NB4 (cell line): ENCODE data around the gene DAAM1.

Experiments
- DNase-seq: peaks from one replicate; pipeline ENCODE4 v3.0.0; 2010; ENCODE audit warnings: low read depth
- H3K4me3 ChIP-seq: one replicate; pipeline ENCODE4 v1.5.1; 2011; ENCODE audit warnings: mild to moderate bottlenecking, low read depth, low read length, moderate library complexity
- MAX ChIP-seq: IDR thresholded peaks from 2 replicates; pipeline ENCODE4 v1.6.1; 2011; ENCODE audit warnings: low read depth, low read length
- MYC ChIP-seq: IDR thresholded peaks from 2 replicates; pipeline ENCODE4 v1.6.1; 2011; ENCODE audit warnings: low read depth, low read length
- POLR2A ChIP-seq: IDR thresholded peaks from 2 replicates; pipeline ENCODE4 v1.6.1; 2011; ENCODE audit warnings: mild to moderate bottlenecking; ENCODE audit not compliant: insufficient read length; ENCODE audit errors: extremely low read depth
- TF ChIP-seq, protein P1 (sequence below): IDR thresholded peaks from one replicate; pipeline ENCODE4 v1.5.1; 2012; ENCODE audit warnings: low read depth, low read length

DAAM1 gene

DNA sequence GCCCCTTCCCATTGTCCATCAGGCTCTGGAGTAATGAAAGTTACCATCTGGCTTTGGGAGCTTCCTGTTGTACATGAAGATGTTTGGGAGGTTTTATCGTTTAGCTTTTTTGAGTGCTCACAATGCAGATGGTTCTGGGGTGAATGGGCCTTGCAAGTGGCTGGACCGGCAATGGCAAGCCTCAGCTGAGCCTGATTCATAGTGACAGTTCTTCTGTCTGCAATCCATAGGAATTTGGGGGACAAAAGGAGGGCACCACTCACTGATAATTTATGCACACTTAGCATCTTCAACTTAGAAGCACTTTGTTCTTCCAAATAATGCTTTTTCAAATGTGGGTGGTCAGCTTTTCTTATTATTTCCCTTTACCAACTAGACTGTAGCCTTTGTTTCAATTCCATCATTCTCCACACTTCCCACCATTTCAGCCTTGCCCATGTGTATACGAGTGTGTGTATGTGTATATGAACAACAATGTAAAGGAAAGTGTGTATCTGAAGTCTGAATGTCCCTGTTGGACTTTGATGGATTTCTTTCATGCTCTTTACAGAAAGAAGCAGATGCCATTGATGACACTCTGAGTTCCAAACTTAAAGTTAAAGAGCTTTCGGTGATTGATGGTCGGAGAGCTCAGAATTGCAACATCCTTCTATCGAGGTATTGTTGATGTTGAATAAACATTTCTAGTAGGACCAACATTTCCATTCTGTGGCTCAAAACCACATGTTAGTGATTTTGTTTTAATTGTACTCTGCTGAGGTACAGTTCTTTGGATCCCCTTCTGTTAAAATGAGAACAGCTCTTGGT lies 151.3 kb downstream of the DAAM1 start:
- no peak for DNase-seq
- TF ChIP-seq MAX: no peak
- no peak for TF ChIP-seq POLR2A
- TF ChIP-seq, protein P1, sequence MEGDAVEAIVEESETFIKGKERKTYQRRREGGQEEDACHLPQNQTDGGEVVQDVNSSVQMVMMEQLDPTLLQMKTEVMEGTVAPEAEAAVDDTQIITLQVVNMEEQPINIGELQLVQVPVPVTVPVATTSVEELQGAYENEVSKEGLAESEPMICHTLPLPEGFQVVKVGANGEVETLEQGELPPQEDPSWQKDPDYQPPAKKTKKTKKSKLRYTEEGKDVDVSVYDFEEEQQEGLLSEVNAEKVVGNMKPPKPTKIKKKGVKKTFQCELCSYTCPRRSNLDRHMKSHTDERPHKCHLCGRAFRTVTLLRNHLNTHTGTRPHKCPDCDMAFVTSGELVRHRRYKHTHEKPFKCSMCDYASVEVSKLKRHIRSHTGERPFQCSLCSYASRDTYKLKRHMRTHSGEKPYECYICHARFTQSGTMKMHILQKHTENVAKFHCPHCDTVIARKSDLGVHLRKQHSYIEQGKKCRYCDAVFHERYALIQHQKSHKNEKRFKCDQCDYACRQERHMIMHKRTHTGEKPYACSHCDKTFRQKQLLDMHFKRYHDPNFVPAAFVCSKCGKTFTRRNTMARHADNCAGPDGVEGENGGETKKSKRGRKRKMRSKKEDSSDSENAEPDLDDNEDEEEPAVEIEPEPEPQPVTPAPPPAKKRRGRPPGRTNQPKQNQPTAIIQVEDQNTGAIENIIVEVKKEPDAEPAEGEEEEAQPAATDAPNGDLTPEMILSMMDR: no peak
- no peak for TF ChIP-seq MYC
- H3K4me3 ChIP-seq: no peak overlapping the region

DNA sequence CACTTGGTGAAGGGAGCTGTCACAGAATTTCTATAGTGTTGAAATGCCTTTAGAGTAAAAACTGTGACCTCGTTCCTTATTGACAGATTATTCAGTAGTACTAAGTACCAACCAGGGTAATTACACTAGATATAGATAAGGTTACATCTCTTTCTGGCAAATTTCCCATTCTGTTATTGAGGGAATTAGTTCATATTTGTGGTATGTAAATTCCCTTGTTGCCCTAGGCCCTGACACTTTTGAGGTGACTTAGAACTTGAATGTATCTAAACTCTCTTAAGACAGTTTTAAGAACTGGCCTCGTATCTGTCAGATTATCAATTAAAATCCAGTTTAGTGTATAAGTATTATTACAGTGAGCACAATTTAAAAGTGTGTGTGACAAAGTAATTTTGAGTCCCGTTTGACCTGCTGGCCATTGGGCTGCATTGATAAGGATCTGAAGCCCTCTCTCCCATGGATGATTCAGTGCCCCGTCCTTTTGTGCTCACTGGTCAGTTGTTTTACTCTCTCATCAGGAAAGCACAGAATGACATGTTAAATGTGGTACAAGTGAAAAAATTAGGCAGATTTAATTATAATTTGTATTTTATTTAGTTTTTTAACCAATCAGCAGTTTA lies 153.5 kb downstream of the DAAM1 start:
- no peak for DNase-seq
- no peak for TF ChIP-seq MAX
- H3K4me3 ChIP-seq: no peak overlapping the region

DNA sequence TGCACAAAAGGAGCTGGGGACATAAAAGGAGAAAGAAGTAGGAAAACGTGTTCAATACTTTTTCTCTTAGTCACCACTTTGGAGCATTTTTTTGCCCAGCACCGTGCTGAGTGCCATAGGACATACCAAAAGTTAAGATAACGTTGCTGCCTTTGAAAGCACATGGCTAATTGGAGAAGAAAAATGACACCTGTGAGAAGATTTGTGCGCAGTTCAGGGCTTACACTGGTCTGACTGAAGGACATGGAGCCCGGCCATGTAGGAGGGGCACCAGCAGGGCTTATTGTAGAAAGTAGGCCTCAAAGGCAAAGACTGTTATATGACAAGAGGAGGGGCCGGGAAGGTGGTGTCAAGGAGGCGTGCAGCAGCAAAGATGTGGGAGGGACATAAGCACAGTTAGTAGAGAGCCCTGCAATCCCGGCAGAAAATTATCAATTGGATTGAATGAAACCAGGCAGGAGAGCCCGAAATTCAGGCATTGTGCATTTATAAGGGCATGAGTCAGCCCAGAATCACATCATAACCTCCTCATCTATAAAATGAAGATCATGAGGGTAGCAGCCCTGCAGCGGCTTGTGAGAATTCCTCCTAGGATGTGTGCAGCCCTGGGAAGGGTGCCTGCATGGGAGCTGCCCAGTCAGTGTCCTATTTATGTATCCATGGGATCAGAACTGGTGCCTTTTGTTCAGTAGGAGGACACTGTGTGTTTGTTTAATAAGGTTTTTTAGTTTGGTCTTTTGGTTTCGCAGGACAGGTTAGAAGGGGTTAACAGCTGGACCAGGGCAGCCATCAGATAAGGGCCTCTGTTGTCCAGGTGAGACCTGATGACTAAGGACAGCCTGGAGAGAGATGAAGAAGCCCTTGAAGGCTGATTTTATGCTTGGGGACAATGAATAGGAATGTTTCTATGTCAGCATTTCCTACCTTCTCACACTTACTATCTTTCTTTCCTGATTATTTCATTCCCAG lies 154.3 kb downstream of the DAAM1 start:
- no peak for DNase-seq
- H3K4me3 ChIP-seq: no peak overlapping the region
- TF ChIP-seq MAX: no peak
- TF ChIP-seq, protein P1: no peak
- TF ChIP-seq MYC: no peak
- TF ChIP-seq POLR2A: no peak

DNA sequence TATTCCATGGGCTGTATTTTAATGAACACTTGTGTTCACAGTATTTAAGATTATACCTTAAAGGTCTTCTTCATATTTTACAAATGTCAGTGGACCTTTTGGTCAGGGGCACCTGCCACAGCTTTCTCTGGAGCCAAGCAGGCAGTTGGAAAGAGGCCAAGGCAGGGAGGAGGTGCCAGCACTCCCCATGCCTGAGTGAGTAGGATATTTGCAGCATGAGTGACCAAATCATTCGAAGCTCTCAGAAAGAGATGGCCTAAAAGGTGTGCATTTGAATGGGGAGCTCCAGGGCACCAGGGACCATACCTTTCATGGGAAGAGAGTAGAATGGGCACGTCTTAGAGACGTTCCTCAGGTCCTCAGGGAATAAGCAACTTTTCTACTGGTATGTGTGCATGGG lies 155.1 kb downstream of the DAAM1 start:
- no peak for DNase-seq

GRCh38 chr14:59344016-59344415 lies 155.5 kb downstream of the DAAM1 start:
- H3K4me3 ChIP-seq: no peak overlapping the region
- TF ChIP-seq MYC (no peak), POLR2A (no peak), MAX (no peak)
- TF ChIP-seq, protein P1: no peak
- no peak for DNase-seq

More for the DNA sequence above, 155.1 kb downstream of the DAAM1 start:
- TF ChIP-seq, protein P1: no peak
- TF ChIP-seq MYC (no peak), MAX (no peak), POLR2A (no peak)
- no peak overlapping the region for H3K4me3 ChIP-seq
